OCI-LY3 (cell line): ENCODE measurements around the gene MYL11.

Experiments
- EZH2phosphoT487 ChIP-seq: fragments of 200-600 bp; shearing (Covaris generic); IDR thresholded peaks from 2 replicates; pipeline ENCODE4 v1.6.1; 2018; ENCODE audit warnings: antibody characterized with exemption, mixed run types, low read depth
- TF ChIP-seq, protein P1 (sequence below): fragments of 200-600, 300-600 bp; sonication (generic); IDR thresholded peaks from 2 replicates; pipeline ENCODE4 v1.5.1; 2014; ENCODE audit warnings: antibody characterized with exemption, low read length, low read depth

DNA sequence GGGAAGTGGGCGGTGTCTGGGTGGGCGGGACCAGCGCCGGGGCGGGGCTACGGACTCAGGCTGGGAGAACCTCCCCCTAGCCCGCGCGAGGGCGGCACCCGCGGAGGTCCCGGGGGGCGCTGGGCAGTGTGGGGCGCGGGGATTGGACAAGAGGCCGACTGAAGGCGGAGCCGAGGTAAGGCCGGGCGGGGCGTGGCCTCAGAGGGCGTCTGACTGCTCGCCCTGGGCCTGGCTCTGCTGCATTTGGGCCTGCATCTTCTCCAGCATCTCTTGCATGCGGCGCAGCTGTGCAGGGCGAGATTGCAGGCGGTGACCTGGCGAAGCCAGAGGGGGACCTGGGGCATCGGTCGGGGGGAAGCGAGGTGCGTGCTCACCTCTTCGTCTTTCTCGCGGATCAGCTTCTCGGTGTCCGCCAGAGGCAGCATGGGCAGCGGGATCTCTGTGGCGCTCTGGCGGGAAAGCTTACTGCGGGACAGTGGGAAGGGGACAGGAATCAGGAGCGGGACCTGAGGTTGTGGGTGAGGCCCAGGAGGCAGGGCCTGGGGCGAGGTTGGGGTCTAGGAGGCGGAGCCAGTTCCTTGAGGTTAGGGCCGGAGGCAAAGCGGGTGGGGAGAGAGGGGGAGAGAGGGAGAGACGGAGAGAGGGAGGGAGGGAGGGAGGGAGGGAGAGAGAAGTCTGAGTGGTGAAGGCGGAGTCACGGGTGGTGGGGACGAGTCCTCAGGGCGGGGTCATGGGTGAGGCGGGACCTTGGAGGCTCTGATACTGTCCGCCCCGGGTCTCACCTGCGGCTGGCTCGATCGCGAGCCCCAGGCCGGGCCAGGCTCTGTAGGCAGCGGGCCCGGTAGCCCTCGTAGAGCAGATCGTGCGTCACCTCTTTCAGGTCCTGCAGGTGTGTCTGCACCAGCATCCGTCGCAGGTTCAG, 3.9 kb downstream of the MYL11 start:
- TF ChIP-seq, protein P1, sequence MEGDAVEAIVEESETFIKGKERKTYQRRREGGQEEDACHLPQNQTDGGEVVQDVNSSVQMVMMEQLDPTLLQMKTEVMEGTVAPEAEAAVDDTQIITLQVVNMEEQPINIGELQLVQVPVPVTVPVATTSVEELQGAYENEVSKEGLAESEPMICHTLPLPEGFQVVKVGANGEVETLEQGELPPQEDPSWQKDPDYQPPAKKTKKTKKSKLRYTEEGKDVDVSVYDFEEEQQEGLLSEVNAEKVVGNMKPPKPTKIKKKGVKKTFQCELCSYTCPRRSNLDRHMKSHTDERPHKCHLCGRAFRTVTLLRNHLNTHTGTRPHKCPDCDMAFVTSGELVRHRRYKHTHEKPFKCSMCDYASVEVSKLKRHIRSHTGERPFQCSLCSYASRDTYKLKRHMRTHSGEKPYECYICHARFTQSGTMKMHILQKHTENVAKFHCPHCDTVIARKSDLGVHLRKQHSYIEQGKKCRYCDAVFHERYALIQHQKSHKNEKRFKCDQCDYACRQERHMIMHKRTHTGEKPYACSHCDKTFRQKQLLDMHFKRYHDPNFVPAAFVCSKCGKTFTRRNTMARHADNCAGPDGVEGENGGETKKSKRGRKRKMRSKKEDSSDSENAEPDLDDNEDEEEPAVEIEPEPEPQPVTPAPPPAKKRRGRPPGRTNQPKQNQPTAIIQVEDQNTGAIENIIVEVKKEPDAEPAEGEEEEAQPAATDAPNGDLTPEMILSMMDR, result no peak
- TF ChIP-seq EZH2phosphoT487, result no peak
